SU-DHL-6 (cell line): Measurements from ENCODE around the gene AFAP1.

Experiments used
- EZH2phosphoT487 ChIP-seq: fragments of 200-600 bp; sonication (generic), shearing (Covaris generic); conservative IDR thresholded peaks from 2 replicates; pipeline ENCODE4 v1.6.1; 2018; ENCODE audit warnings: mild to moderate bottlenecking, antibody characterized with exemption, low read length, moderate library complexity, mixed read lengths
- TF ChIP-seq, protein P1 (sequence below): fragments of 200-600 bp; sonication (generic); IDR thresholded peaks from one replicate; pipeline ENCODE4 v1.5.1; 2017; ENCODE audit warnings: antibody characterized with exemption, mild to moderate bottlenecking, low read length, moderate library complexity; ENCODE audit not compliant: insufficient read depth, poor library complexity, severe bottlenecking

DNA sequence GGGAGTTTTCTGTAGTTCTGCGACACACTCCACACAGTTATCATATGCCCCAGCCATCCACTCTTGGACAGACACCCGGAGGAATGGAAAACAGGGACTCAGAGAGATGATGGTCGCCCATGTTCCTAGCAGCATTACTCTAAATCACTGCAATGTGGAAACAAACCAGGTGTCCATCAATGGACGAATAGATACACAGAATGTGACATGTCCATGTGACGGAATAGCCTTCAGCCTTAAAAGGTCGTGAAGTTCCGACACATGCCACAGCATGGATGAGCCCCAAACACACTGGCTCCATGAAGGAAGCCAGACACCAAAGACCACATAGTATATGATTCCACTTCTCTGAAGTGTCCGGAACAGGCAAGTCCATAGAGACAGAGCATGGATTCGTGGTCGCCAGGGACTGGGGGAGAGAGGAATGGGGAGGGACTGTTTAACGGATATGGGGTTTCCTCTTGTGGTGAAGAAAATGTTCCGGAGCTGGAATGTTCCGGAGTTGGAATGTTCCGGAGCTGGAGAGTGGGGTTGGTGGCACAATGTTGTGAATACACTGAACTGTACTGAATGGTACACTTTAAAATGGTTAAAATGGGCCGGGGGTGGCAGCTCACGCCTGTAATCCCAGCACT, 28.7 kb upstream of the AFAP1 start:
- TF ChIP-seq, protein P1, sequence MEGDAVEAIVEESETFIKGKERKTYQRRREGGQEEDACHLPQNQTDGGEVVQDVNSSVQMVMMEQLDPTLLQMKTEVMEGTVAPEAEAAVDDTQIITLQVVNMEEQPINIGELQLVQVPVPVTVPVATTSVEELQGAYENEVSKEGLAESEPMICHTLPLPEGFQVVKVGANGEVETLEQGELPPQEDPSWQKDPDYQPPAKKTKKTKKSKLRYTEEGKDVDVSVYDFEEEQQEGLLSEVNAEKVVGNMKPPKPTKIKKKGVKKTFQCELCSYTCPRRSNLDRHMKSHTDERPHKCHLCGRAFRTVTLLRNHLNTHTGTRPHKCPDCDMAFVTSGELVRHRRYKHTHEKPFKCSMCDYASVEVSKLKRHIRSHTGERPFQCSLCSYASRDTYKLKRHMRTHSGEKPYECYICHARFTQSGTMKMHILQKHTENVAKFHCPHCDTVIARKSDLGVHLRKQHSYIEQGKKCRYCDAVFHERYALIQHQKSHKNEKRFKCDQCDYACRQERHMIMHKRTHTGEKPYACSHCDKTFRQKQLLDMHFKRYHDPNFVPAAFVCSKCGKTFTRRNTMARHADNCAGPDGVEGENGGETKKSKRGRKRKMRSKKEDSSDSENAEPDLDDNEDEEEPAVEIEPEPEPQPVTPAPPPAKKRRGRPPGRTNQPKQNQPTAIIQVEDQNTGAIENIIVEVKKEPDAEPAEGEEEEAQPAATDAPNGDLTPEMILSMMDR, result no peak
- no peak for TF ChIP-seq EZH2phosphoT487
